Stimulated activated CD4-positive, alpha-beta T cell treated with anti-CD3 and anti-CD28 coated beads, Interleukin-4, amount 100 ng/mL, for 24 hours (primary cell): ENCODE measurements around the gene SPARCL1.
"Not testable (repeated sequence)": the region's sequence is repeated elsewhere in the genome, so short reads cannot be mapped to it uniquely, and the experiment has no call there.

Experiments used
- DNase-seq: peaks from one replicate; pipeline ENCODE4 v3.0.0-alpha.2; 2020

The SPARCL1 gene

GRCh38 chr4:87433342-87433741 lies 95.8 kb downstream of the SPARCL1 start:
- DNase-seq: no peak

GRCh38 chr4:87430038-87430437 lies 99.1 kb downstream of the SPARCL1 start:
- DNase-seq: no peak

- no peak for DNase-seq
Observed at GRCh38 chr4:87428979-87429378, 100.2 kb downstream of the SPARCL1 start.

GRCh38 chr4:87427518-87427868 lies 101.7 kb downstream of the SPARCL1 start:
- no peak for DNase-seq

- DNase-seq: no peak
Observed at GRCh38 chr4:87426865-87427517, 102.2 kb downstream of the SPARCL1 start.

GRCh38 chr4:87425711-87426110 lies 103.5 kb downstream of the SPARCL1 start:
- no peak for DNase-seq

GRCh38 chr4:87424099-87424543 lies 105.1 kb downstream of the SPARCL1 start:
- DNase-seq: not testable (repeated sequence)
